HEK293T (cell line): ENCODE results near the gene BACE1-AS.

Experiments used
- BHLHE40 ChIP-seq: fragments of 450-650 bp; IDR thresholded peaks from 2 replicates; pipeline ENCODE4 v1.6.1; 2016; ENCODE audit warnings: mild to moderate bottlenecking, moderate library complexity, borderline replicate concordance
- FOXK2 ChIP-seq: fragments of 450-650 bp; IDR thresholded peaks from 2 replicates; pipeline ENCODE4 v1.6.1; 2016; ENCODE audit warnings: mild to moderate bottlenecking
- FOXM1 ChIP-seq: fragments of 450-650 bp; IDR thresholded peaks from 2 replicates; pipeline ENCODE4 v1.6.1; 2017; ENCODE audit warnings: mild to moderate bottlenecking, borderline replicate concordance
- HDGF ChIP-seq: fragments of 450-650 bp; IDR thresholded peaks from 2 replicates; pipeline ENCODE4 v1.6.1; 2017; ENCODE audit warnings: antibody characterized with exemption, borderline replicate concordance
- LEF1 ChIP-seq: fragments of 450-650 bp; IDR thresholded peaks from 2 replicates; pipeline ENCODE4 v1.6.1; 2017; ENCODE audit warnings: mild to moderate bottlenecking, borderline replicate concordance
- NFRKB ChIP-seq: fragments of 450-650 bp; IDR thresholded peaks from 2 replicates; pipeline ENCODE4 v1.6.1; 2016; ENCODE audit warnings: mild to moderate bottlenecking, moderate library complexity
- SP1 ChIP-seq: fragments of 450-650 bp; IDR thresholded peaks from 2 replicates; pipeline ENCODE4 v1.6.1; 2017
- SUZ12 ChIP-seq: fragments of 450-650 bp; IDR thresholded peaks from 2 replicates; pipeline ENCODE4 v1.6.1; 2016; ENCODE audit warnings: mild to moderate bottlenecking
- ZNF384 ChIP-seq: fragments of 450-650 bp; IDR thresholded peaks from 2 replicates; pipeline ENCODE4 v1.6.1; 2016
- TF ChIP-seq, protein P1 (sequence below): fragments of 450-650 bp; IDR thresholded peaks from 2 replicates; pipeline ENCODE4 v1.6.1; 2016

DNA sequence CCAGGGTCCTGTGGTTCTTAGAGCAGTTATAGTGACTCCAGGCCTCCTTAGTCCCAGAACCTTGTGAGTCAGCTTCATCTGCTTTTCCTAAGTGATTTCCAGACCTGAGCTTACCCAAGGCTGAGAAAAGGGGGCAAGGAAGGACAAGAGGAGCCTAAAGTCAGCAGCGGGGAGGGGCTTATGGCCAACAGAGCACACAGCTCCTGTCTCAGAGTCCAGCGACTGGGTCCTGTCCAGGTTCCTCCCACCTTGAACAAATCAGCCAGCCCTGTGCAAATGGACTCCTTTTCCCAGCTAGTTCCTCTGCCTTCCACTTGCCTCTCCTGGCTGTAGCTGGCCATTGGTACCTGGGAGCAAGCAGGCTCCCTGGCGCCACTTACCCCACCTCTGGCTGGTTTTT is 14.0 kb downstream of the BACE1-AS start:
- TF ChIP-seq, protein P1, sequence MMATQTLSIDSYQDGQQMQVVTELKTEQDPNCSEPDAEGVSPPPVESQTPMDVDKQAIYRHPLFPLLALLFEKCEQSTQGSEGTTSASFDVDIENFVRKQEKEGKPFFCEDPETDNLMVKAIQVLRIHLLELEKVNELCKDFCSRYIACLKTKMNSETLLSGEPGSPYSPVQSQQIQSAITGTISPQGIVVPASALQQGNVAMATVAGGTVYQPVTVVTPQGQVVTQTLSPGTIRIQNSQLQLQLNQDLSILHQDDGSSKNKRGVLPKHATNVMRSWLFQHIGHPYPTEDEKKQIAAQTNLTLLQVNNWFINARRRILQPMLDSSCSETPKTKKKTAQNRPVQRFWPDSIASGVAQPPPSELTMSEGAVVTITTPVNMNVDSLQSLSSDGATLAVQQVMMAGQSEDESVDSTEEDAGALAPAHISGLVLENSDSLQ = no peak
- TF ChIP-seq SUZ12 (no peak), FOXM1 (no peak), NFRKB (no peak), BHLHE40 (no peak), LEF1 (no peak), HDGF (no peak), SP1 (no peak), FOXK2 (no peak), ZNF384 (no peak)
